Jurkat, Clone E6-1 (cell line): Measurements from ENCODE around the gene WFDC2.
"Not testable (repeated sequence)": the region's sequence is repeated elsewhere in the genome, so short reads cannot be mapped to it uniquely, and the experiment has no call there.

Experiments
- DNase-seq: peaks from one replicate; pipeline ENCODE4 v3.0.0-alpha.2; 2011; ENCODE audit warnings: low read depth, low spot score
- H3K4me3 ChIP-seq: 2 replicates; pipeline ENCODE4 v1.5.1; 2011; ENCODE audit warnings: mild to moderate bottlenecking, low read length, control low read depth, moderate library complexity

Gene WFDC2

DNA sequence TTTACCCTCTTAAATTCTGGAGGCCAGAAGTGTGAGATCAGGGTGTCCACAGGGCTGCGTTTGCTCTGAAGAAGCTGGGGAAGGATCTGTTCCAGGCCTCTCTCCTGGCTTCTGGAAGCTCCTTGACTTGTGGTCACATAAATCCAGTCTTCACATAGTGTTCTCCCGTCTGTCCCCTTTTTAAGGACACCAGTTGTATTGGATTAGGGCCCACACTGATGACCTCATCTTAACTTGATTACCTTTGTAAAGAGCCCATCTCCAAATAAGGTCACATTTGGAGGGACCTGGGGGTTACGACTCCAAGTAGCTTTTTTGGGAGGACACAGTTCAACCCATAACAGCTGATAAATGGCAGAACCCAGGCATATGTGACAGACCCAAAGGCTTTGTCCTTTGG lies 20.0 kb upstream of the WFDC2 start:
- H3K4me3 ChIP-seq, result no peak overlapping the region
- no peak for DNase-seq

GRCh38 chr20:45450097-45450818 lies 19.3 kb upstream of the WFDC2 start:
- peak; percentile 50 for DNase-seq
- H3K4me3 ChIP-seq, result no peak overlapping the region

DNA sequence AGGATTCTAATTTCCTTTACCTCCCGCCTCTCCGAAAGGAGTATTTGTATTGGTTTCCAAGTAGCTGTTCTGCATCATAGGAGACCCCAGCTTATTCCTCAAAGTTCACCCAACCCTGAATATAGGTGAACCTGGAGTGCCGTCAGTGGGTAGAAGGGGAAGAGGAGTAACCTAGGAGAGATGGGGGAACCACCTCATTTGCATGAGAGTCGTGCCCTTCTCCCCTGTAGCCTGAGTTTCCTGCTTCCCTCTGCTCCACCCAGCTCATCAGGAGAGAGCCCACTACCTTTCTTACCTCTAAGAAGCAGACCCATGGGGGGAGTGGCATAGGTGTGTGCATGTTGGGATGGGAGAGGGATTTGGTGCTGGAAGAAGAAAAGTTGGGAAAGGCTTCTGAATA lies 17.3 kb upstream of the WFDC2 start:
- DNase-seq, result no peak
- no peak overlapping the region for H3K4me3 ChIP-seq

GRCh38 chr20:45452772-45453691 lies 16.5 kb upstream of the WFDC2 start:
- no peak overlapping the region for H3K4me3 ChIP-seq
- no peak for DNase-seq

- H3K4me3 ChIP-seq, result no peak overlapping the region
- DNase-seq, result no peak
These were observed 12.9 kb upstream of the WFDC2 start for GRCh38 chr20:45456632-45457031.

DNA sequence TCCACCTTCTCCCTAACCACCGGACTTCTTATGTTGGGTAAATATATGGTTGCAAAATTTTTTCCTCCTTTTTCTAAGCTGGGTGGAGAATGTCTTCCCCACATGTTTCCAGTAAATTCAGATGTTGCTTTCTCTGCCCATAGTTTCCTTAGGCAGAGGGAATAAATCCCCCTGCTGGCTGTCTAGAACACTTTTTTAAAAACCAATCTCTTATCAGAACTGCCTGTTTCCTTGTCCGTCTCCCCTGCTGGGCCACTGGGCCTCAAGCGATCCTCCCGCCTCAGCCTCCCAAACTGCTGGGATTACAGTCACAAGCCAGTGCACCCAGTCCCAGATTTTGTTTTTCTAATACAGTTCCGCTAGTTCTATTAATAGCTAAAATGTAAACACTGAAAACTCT lies 9.9 kb upstream of the WFDC2 start:
- DNase-seq, result no peak
- no peak overlapping the region for H3K4me3 ChIP-seq

DNA sequence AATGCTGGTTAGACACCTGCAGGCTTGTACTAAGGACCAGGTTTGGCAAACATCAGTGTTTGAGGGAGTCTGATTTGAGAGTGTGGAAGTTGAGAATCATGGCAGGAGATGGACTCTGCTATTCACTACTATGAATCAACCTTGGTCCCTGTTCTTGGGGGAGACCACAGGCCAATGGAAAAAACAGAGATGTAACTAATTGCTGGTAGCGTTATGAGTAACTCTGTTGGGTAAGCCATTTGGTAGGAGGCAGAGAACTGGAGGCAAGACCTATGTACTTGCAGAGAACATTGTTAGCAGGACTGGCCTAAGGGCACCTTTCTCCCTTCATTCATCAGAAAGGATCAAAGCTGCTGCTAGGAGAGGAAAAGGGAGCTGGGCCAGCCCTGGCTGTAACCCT lies 8.3 kb upstream of the WFDC2 start:
- DNase-seq, result no peak
- no peak overlapping the region for H3K4me3 ChIP-seq

DNA sequence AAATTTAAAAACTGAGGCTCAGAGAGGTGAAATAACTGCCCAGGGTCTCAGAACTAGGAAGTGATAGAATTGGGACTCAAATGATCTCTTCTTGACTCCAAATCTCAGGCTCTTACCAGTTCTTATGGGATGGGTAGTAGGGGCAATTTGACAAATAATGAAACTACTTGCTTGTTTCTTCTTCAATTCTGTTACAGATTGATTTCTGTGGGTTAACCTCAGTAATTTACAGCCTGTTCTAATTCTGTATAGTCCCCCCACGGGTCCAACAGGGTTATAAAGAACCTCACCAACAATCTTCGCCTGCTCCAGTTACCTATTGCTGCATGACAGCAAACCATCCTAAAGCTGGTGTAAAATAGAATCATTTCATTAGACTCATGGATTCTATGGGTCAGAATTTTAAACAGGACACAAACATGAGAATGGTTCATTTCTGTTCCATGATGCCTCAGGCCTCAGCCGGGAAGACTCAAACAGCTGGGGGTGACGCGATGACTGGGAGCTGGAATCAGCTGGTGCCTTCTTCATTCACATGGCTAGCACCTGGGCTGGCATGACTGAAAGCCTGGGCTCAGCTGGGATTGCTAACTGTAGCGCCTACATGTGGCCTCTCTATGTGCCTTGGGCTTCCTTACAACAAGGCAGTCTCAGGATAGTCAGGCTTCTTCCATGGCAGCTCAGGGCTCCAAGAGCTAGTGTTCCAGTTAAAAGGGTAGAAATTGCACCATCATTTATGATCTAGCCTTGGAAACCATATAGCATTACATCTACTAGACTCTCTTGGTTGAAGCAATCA lies 6.6 kb upstream of the WFDC2 start:
- no peak for DNase-seq
- H3K4me3 ChIP-seq, result no peak overlapping the region

GRCh38 chr20:45463709-45464108 lies 5.8 kb upstream of the WFDC2 start:
- DNase-seq, result no peak
- H3K4me3 ChIP-seq, result no peak overlapping the region

- H3K4me3 ChIP-seq, result no peak overlapping the region
- no peak for DNase-seq
These were observed 3.9 kb upstream of the WFDC2 start for GRCh38 chr20:45465491-45466266.

DNA sequence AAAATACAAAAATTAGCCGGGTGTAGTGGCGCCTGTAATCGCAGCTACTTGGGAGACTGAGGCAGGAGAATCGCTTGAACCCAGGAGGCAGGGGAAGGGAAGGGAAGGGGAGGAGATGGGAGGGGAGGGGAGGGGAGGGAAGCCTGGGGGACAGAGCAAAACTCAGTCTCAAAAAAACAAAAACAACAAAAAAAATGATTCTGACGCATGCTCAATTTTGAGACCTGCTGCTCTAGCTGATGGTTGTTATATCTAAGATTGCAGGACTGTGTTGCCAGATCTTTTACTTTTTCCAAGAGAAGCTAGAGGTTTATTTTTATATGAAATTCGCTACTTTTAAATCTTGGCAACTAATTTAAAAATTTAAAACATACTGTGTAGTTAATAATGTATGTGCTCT lies 2.4 kb upstream of the WFDC2 start:
- DNase-seq, result no peak
- H3K4me3 ChIP-seq, result no peak overlapping the region

DNA sequence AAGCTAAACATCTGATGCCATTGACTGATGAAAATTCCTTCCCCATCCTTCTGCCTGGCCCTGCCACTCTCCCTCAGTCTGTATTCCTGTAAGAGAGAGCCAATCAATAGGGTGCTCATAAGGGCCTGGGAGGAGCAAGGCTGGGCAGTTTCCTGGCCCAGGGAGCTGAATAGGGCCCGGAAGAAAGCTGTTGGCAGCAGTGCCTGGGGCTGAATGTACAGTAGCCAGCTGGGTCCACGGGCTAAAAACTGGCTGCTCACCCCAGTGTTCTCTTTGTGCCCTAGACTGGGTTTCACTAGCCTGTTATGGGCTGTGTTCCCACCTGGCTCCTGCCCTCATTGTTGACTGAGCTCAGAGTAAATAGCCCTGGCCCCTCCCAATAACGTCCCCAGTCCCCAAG lies 1.7 kb upstream of the WFDC2 start:
- no peak overlapping the region for H3K4me3 ChIP-seq
- DNase-seq, result no peak

GRCh38 chr20:45470262-45470931 lies 844 bp downstream of the WFDC2 start:
- H3K4me3 ChIP-seq, result no peak overlapping the region
- DNase-seq, result no peak

DNA sequence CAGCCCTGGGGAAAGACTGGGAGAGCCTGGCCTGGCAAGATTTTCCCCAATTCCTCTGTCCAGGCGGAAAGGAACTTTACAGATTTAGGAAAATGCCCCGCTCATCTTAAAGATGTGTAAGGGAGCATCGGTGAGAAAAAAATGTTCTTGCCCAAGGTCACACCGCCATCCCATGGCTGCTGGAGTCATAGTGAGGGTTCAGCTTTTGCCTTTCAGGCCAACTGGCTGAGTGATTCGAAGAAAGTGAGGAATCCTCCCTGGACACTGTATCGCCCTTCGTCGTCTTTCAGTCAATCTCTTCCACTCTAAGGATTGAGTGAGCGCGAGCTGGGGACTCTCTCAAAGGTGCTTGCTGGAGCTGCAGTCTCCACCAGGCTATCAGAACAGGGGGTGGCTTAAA lies 1.4 kb downstream of the WFDC2 start:
- no peak overlapping the region for H3K4me3 ChIP-seq
- DNase-seq, result no peak

DNA sequence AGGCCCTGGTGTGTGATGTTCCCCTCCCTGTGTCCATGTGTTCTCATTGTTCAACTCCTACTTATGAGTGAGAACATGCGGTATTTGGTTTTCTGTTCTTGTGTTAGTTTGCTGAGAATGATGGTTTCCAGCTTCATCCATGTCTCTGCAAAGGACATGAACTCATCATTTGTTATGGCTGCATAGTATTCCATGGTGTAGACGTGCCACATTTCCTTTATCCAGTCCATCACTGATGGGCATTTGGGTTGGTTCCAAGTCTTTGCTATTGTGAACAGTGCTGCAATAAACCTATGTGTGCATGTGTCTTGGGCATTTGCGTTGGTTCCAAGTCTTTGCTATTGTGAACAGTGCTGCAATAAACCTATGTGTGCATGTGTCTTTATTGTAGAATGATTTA lies 2.7 kb downstream of the WFDC2 start:
- DNase-seq, H3K4me3 ChIP-seq: not testable (repeated sequence)

DNA sequence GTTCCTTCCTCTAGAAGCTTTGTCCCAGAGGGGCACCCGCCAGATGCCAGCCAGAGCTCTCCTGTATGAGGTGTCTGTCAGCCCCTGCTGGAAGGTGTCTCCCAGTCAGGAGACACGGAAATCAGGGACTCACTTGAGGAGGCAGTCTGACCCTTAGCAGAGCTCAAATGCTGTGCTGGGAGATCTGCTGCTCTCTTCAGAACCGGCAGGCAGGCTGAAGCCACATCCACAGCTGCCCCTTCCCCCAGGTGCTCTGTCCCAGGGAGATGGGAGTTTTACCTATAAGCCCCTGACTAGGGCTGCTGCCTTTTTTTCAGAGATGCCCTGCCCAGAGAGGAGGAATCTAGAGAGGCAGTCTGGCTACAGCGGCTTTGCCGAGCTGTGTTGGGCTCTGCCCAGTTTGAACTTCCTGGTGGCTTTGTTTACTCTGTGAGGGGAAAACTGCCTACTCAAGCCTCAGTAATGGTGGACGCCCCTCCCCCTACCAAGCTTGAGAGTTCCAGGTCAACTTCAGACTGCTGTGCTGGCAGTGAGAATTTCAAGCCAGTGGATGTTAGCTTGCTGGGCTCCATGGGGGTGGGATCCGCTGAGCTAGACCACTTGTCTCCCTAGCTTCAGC lies 8.1 kb downstream of the WFDC2 start:
- H3K4me3 ChIP-seq, DNase-seq: not testable (repeated sequence)

- no peak overlapping the region for H3K4me3 ChIP-seq
- DNase-seq, result no peak
These were observed 10.3 kb downstream of the WFDC2 start for GRCh38 chr20:45479822-45480221.

- H3K4me3 ChIP-seq, result no peak overlapping the region
- no peak for DNase-seq
These were observed 15.1 kb downstream of the WFDC2 start for GRCh38 chr20:45484676-45485075.
